Epidermal melanocyte (primary cell): Measurements from ENCODE around the gene GRID1.

Source experiments
- DNase-seq: peaks from one replicate; pipeline ENCODE4 v3.0.0; 2011; ENCODE audit warnings: low spot score; ENCODE audit not compliant: insufficient read length

Gene GRID1

GRCh38 chr10:85607043-85607695 is 759.4 kb downstream of the GRID1 start:
- no peak for DNase-seq

- no peak for DNase-seq
Measured at GRCh38 chr10:85606401-85606800, 760.2 kb downstream of the GRID1 start.

DNA sequence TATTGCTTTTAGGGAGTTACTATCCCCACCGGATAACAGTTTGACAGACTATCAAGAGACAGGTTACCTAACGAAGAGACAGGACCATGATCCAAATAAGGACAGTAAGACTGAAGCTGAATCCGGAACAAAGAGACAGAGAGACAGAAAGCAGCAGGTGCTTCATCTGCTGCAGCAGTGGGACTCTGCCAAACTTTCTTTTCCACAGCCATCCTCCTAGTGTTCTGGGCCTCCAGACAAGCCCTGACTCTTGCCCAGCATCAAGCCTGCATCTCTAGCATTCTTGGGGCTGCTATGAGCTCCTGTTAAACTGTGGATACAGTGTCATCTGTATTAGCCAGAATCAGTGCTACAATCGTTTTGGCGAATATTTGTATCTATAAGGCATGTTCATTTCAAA is 761.7 kb downstream of the GRID1 start:
- DNase-seq, result no peak

DNA sequence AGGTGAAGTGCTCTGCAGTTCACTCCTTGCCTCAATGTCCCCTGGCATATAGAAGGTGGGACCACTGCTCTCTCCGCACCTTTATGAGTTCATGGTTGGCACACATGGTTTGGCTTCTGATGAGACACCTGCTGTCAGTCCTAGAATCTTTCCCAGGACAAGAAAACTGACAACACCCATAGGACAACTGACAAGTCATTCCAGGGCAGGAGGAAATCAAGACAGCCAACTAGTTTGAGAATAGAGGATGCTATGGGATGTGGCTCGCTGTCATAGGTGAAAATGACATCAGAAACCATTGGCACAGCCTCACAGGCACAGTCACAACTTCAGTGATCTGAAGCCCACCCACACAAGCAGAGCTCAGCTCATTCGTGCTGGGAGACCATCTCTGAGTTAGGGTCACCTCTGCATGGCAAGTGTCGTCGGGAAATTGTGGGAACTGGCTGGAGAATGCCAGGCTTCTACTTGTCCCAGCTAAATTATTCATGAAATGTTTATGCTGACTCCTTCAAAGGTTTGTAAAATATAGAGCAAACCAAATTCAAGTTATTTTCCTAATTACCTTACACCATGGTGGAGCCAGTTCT is 762.4 kb downstream of the GRID1 start:
- DNase-seq, result no peak

DNA sequence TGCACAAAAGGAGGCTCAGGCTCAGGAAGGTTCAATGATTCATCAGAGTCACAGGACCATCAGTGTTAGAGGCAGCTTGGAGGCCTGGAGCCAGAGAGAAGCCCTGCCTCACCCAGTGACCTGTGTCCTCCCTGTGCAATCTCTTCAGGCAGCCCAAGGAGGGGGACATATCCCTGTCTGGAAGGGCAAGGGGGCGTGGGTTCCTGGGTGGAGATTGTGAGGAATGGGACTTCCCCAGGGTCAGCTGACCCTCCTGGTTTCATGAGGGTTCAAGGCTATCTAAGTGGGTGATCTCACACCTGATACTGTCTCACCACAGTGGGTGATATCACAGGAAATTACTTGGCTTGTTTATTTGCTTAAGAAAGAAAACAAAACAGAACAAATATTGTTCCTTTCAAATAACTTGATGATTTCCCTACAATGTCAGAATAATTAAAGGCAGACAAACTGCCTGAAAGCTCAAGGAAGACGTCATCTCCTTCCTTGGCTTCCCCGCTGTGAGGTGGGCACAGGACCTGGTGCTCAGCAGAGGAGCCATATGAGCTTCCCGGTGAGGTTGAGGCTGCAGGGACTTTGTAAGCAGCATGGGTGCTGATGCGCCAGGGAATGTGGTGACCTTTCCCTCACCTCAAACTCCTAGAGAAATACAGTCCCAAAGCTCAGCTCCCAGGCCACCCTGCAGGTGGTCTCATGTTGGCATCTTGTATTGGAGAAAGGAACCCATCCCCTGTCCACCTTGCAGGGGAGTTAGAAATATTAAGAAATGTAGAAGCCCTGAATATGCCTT is 763.2 kb downstream of the GRID1 start:
- no peak for DNase-seq

GRCh38 chr10:85602713-85603112 is 763.9 kb downstream of the GRID1 start:
- no peak for DNase-seq

DNA sequence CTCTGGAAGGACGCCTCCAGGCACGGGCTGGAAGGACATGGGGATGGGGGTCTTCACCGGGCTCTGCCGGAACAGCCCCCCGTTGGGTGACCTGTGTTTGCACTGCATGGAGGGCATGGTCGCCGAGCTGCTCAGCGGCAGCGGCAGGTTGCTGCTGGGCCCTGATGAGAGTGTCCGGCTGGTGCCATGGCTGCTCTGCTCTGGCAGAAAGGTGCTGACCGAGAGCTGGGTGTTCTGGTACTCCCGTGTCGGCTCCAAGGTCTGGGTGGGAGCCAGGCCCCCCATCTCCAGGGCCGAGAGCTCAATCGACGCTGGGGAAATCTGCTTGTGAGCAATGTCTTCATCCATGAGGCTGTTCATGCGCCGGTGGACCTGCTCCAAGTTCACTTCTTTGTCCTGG is 764.3 kb downstream of the GRID1 start:
- no peak for DNase-seq

- no peak for DNase-seq
Measured at GRCh38 chr10:85601526-85601925, 765.1 kb downstream of the GRID1 start.

DNA sequence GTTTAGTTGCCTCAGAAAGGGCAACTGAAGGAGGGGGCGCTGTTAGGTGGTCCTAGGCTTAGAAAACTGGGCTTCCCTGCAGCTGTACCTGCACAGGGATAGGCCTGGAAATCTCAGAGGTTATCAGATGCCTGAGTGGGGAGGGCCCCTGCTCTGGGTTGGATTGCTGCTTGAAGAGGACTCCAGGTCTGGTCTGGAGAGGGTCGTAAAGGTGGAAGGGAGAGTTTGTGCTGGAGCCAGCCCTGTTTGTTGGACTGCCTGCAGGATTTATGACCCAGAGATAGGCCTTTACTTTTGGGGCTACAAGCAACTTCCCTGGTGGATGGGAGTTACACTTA is 765.9 kb downstream of the GRID1 start:
- DNase-seq, result no peak

DNA sequence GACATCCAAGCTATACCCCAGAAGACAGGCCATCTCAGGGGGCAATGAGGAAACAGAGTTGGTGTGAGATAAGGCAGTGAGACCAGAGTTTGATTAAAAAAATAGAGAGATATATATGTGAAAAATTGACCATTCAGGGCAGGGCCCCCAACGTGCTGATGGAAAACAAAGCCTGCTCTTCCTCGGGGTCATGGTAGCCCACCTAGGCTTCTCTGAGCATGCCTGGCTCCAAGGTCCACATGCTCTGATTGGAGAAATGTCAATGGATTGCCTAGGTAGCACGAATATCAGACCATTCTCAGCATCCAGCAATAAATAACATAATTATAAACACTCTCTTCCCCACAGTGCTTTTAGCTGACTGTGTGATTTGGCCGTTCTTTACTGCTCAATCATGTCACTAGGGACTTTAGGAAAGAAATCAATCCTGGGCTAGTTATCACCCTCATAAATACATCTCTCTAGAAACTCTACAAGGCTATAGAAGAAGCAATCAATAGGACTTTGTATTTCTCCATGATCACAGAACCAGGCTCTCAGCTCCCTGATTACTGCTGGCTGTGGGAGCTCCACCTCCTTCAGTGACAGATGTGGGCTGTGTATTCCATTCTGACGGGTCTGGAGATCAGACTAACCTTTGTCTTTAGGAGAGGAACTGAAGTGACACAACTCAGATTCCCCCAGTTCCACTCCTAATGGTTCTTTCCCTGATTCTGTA is 766.4 kb downstream of the GRID1 start:
- no peak for DNase-seq

DNA sequence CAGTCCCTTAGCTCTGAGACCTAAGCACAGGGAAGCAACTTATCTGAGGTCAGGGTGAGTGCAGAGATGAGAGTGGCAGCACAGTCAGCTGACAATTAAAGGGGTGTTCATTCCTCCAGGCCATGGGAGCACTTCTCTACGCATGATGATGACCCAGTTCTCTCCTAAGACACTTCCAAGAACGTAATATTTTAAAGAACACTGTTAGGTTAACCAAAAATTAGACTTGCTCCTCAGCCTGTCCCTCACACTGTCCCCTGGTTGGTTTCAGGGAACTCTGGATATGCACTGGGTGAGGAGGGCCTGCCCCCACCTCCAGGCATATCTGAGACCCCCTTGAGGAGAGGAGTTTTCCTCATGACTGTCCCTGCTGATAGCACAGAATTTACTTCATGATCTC is 767.5 kb downstream of the GRID1 start:
- no peak for DNase-seq

DNA sequence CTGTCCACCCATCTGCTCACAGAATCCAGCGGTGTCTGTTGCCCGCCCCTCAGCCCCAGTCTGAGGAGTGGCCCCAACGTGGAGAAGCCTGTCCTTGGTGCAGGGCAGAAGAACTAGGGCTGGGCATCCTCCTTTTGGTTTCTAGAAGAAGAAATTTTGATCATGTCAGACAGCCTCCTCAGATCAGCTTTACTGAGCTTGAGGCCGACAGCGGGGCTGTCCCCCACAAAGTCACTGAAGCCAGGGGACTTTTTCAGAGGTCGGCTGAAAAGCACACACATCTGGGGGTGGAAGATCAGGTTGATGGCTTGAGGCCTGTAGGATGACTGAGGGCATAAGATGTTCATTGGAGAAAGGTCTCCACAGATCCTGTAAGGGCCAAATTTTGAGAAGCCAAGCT is 767.9 kb downstream of the GRID1 start:
- no peak for DNase-seq

- no peak for DNase-seq
Measured at GRCh38 chr10:85597006-85597405, 769.6 kb downstream of the GRID1 start.

DNA sequence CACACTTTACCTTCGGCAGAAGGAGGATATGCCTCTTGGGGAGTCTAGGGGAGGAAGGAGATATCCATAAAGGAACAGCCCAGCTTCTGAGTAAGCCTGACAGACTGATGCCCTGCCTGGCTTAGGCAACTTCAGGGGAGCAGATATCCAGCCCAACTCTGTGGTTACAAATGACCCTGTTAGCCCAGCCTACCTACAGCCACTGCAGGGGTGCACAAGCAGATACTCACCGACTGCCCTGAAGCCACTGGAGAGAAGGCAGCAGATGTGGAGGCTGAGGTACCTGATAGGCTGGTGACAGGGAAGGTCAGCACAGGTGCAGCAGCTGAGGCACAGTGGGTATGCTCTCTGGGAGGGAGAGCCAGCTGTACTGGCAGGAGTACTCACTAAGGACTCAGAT is 770.2 kb downstream of the GRID1 start:
- no peak for DNase-seq

DNA sequence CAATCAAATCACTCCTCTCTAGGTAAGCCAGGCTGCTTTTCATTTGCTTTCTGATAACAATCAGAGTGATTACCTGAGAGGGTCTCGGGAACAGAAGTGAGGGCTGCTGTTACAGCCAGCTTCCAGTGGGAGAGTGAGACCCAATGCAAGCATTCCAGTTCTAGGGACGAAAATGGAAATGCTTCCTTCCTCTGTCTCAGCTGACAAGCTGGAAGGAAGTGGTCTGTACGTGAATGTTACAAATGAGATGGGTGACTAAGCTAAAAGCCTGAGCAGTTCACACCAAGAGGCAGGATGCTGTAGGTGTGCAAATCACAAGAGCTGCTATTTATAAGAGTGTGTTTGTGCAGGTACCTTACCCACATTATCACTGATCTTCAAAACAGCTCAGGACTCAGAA is 772.4 kb downstream of the GRID1 start:
- DNase-seq, result no peak

GRCh38 chr10:85593226-85593772 is 773.3 kb downstream of the GRID1 start:
- no peak for DNase-seq

- no peak for DNase-seq
Measured at GRCh38 chr10:85581371-85581770, 785.2 kb downstream of the GRID1 start.

GRCh38 chr10:85580585-85580984 is 786.0 kb downstream of the GRID1 start:
- no peak for DNase-seq

DNA sequence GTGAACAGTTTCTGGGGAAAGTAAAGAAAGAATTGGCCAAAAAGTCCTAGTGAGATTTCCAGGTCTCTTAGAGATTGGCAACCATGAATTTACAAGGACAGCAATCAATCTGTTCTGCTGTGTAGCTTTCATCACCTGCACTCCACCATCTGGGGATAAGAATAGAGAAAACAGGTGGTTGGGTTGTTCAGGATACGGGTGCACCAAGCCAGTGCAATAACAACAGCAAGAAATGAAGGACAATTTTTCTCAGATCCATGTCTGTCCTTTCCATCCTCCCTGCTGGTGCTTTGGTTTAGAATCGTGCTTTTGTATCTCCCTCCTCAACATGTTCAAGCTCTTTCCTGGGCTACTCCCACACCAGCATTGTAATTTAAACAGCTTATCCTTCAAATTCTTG is 787.7 kb downstream of the GRID1 start:
- no peak for DNase-seq

DNA sequence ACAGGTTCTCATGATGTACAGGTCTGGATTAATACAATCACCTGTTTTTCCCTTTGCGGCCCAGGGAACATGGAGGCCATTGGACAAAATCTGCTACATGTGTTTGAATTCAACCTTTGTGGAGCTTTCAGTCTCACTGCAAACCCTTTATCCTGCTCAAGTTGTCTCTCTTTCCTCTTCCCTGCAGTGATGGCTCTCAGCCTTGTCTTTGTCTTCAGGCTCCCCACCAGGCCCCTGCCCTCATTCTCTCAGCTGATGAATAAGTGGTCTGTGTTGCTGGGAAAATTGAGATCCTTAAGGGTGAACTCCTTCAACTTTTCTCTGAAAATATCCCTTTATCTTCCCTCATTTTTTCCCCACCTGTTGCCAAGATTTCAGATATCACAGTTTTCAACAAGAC is 791.2 kb downstream of the GRID1 start:
- no peak for DNase-seq

- DNase-seq, result no peak
Measured at GRCh38 chr10:85570871-85571270, 795.7 kb downstream of the GRID1 start.

DNA sequence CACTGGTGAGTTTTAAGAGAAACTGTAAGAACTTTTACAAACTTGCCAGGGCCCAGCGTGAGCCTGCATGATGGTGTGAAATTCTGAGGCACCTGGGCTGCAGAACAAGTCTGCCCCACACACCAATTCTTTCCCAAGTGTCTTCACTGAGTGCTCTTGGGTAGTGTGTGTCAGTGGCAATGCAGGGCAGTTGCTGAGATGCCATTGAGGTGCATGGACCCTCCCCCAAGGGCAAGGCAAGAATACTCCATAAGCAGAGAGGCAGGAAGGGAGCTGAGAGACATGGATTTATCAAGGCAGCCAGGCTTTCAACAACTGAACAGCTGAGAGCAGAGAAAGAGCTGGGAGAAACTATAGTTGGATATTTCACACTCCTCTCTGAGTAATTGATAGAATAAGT is 801.2 kb downstream of the GRID1 start:
- DNase-seq, result no peak
